ENCODE data around the gene GRAMD1A.
"Not testable (repeated sequence)": the region's sequence is repeated elsewhere in the genome, so short reads cannot be mapped to it uniquely, and the experiment has no call there.

Gene GRAMD1A

GRCh38 chr19:35013820-35014754 lies 14.0 kb downstream of the GRAMD1A start:
- TF ChIP-seq, protein P1, sequence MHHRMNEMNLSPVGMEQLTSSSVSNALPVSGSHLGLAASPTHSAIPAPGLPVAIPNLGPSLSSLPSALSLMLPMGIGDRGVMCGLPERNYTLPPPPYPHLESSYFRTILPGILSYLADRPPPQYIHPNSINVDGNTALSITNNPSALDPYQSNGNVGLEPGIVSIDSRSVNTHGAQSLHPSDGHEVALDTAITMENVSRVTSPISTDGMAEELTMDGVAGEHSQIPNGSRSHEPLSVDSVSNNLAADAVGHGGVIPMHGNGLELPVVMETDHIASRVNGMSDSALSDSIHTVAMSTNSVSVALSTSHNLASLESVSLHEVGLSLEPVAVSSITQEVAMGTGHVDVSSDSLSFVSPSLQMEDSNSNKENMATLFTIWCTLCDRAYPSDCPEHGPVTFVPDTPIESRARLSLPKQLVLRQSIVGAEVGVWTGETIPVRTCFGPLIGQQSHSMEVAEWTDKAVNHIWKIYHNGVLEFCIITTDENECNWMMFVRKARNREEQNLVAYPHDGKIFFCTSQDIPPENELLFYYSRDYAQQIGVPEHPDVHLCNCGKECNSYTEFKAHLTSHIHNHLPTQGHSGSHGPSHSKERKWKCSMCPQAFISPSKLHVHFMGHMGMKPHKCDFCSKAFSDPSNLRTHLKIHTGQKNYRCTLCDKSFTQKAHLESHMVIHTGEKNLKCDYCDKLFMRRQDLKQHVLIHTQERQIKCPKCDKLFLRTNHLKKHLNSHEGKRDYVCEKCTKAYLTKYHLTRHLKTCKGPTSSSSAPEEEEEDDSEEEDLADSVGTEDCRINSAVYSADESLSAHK (tag by site-specific recombination; IDR thresholded peaks at IDR 0.05), result no peak
- no peak for TF ChIP-seq ZNF211 (tag by site-specific recombination; IDR thresholded peaks at IDR 0.05; ENCODE audit: low read depth)
- TF ChIP-seq ZNF366 (tag by site-specific recombination; conservative IDR thresholded peaks at IDR 0.05), result 0 out of 2 replicates have a peak, but pooled peaks have one; percentile 45
- TF ChIP-seq ZNF654 (tag by site-specific recombination; IDR thresholded peaks at IDR 0.05; ENCODE audit: low read depth), result no peak
- no peak for TF ChIP-seq ZNF112 (tag by site-specific recombination; IDR thresholded peaks at IDR 0.05)
- no peak for TF ChIP-seq ZXDB (tag by site-specific recombination; IDR thresholded peaks at IDR 0.05)
- TF ChIP-seq, protein P2, sequence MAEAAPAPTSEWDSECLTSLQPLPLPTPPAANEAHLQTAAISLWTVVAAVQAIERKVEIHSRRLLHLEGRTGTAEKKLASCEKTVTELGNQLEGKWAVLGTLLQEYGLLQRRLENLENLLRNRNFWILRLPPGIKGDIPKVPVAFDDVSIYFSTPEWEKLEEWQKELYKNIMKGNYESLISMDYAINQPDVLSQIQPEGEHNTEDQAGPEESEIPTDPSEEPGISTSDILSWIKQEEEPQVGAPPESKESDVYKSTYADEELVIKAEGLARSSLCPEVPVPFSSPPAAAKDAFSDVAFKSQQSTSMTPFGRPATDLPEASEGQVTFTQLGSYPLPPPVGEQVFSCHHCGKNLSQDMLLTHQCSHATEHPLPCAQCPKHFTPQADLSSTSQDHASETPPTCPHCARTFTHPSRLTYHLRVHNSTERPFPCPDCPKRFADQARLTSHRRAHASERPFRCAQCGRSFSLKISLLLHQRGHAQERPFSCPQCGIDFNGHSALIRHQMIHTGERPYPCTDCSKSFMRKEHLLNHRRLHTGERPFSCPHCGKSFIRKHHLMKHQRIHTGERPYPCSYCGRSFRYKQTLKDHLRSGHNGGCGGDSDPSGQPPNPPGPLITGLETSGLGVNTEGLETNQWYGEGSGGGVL (tag by site-specific recombination; IDR thresholded peaks at IDR 0.05), result no peak
- TF ChIP-seq ZNF449 (tag by site-specific recombination; IDR thresholded peaks at IDR 0.05), result no peak
- Histone ChIP-seq H3K27ac (ENCODE audit: extremely low read depth, low read depth, low read length) (no peak overlapping the region), H3K4me3 (ENCODE audit: low read depth, low read length) (no peak overlapping the region), H3K4me1 (ENCODE audit: control insufficient read depth, insufficient read depth, low read length) (no peaks in the 10 kb centered on the region), H3K9me3 (ENCODE audit: control insufficient read depth, insufficient read depth, low read depth, low read length) (no peaks in the 10 kb centered on the region), H3K36me3 (ENCODE audit: control insufficient read depth in 2 of 2, insufficient read depth in 1 of 2, low read length in 2 of 2) (peaks cover 96 to 100% of the 10 kb centered on the region in 2 experiments)
- CTCF ChIA-PET, result interaction anchor here (0.6 to 9.0 kb wide), 12 partner anchors 7 to 374 kb away, joined by 3 to 96 read pairs (median 4); partner anchors contain the start of gene GRAMD1A
- POLR2A ChIA-PET, result interaction anchor here (0.6 to 2.2 kb wide), 4 partner anchors 9 to 71 kb away, joined by 3 to 8 read pairs (median 4); partner anchors contain the start of gene GRAMD1A

- CTCF ChIA-PET, result interaction anchor here (0.6 to 9.0 kb wide), 6 partner anchors 14 to 375 kb away, joined by 3 to 96 read pairs (median 4); partner anchors contain the start of gene GRAMD1A
- not testable (repeated sequence) for H3K4me3 ChIP-seq (ENCODE audit: low read depth, low read length); H3K27ac ChIP-seq (ENCODE audit: extremely low read depth, low read depth, low read length); H3K9me3 ChIP-seq (ENCODE audit: control insufficient read depth, insufficient read depth, low read depth, low read length); H3K4me1 ChIP-seq (ENCODE audit: control insufficient read depth, insufficient read depth, low read length)
- POLR2A ChIA-PET, result interaction anchor here (0.6 to 2.2 kb wide), 4 partner anchors 8 to 71 kb away, joined by 3 to 8 read pairs (median 4); partner anchors contain the start of gene GRAMD1A
- H3K36me3 ChIP-seq (ENCODE audit: control insufficient read depth in 2 of 2, insufficient read depth in 1 of 2, low read length in 2 of 2), result peaks cover 96 to 100% of the 10 kb centered on the region in 2 experiments
- TF ChIP-seq ZNF121 (tag by site-specific recombination; IDR thresholded peaks at IDR 0.05), result peak; percentile 95
Measured at GRCh38 chr19:35014774-35015173, 14.7 kb downstream of the GRAMD1A start.

DNA sequence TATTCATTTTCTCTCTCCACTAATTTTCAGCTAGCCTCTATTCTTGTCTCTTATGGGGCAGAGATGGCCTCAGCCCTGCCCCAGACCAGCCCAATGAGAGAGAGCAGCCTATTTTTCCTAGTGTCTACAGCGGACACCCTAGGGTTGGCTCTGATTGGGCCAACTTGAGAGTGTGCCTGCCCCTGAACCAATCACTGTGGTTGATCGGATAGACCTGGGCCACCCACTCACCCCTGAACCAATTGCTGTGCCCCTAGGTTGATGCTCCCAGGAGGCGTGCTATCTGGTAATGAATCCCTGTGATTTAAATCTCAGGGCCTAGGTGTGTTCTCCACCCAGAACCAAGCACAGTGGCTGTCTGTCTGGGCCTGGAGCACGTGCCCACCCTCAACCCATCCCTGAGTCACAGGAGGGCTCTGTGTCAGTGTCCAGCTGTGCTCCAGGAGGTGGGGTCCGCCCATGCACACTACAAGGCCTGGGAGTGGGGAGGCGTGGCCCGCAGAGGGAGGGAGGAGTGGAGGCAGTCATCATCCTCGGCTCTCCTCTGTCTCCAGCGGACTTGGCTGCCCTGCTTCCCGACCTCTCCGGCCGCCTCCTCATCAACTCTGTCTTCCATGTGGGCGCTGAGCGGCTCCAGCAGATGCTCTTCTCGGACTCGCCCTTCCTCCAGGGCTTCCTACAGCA lies 15.3 kb downstream of the GRAMD1A start:
- Histone ChIP-seq H3K9me3 (ENCODE audit: control insufficient read depth, insufficient read depth, low read depth, low read length) (no peaks in the 10 kb centered on the region), H3K27ac (ENCODE audit: extremely low read depth, low read depth, low read length) (peak overlapping the region; percentile 34; the same call in 1 of the 2 replicates), H3K4me3 (ENCODE audit: low read depth, low read length) (no peak overlapping the region), H3K4me1 (ENCODE audit: control insufficient read depth, insufficient read depth, low read length) (no peaks in the 10 kb centered on the region), H3K36me3 (ENCODE audit: control insufficient read depth in 2 of 2, insufficient read depth in 1 of 2, low read length in 2 of 2) (peaks cover 96 to 100% of the 10 kb centered on the region in 2 experiments)
- ChIA-PET POLR2A (interaction anchor here (1.2 to 2.2 kb wide), 2 partner anchors 11 to 15 kb away, joined by 4 to 8 read pairs; partner anchors contain the start of gene GRAMD1A), CTCF (interaction anchor here (0.6 to 9.0 kb wide), 6 partner anchors 15 to 376 kb away, joined by 3 to 96 read pairs (median 4); partner anchors contain the start of gene GRAMD1A)
- TF ChIP-seq ZNF239 (tag by site-specific recombination; IDR thresholded peaks at IDR 0.05) (no peak), SP2 (tag by site-specific recombination; IDR thresholded peaks at IDR 0.05) (peak; percentile 37), ZBTB7A (tag by site-specific recombination; IDR thresholded peaks at IDR 0.05; ENCODE audit: low read depth) (no peak), ZNF837 (tag by site-specific recombination; IDR thresholded peaks at IDR 0.05) (no peak), KLF1 (tag by site-specific recombination; IDR thresholded peaks at IDR 0.05) (peak; percentile 86), ZNF791 (tag by site-specific recombination; IDR thresholded peaks at IDR 0.05) (no peak), ZFP3 (tag by site-specific recombination; IDR thresholded peaks at IDR 0.05; ENCODE audit: low read depth) (no peak), ZNF311 (tag by site-specific recombination; IDR thresholded peaks at IDR 0.05; ENCODE audit: borderline replicate concordance) (no peak), ZBTB20 (tag by site-specific recombination; IDR thresholded peaks at IDR 0.05) (no peak), ZNF707 (tag by site-specific recombination; IDR thresholded peaks at IDR 0.05) (no peak), MZF1 (tag by site-specific recombination; IDR thresholded peaks at IDR 0.05; ENCODE audit: borderline replicate concordance) (no peak)
